HG03575 (cell line): Measurements from ENCODE around the gene UBE2I.

Experiments used
- ATAC-seq: cut with Tn5 transposase; IDR thresholded peaks from one replicate; pipeline ENCODE4 v1.9.1; 2021; ENCODE audit not compliant: unreplicated experiment, insufficient number of reproducible peaks, low FRiP score; ENCODE audit errors: extremely low read depth

The UBE2I gene

GRCh38 chr16:1347286-1347855 lies 37.9 kb downstream of the UBE2I start:
- no peak for ATAC-seq

GRCh38 chr16:1347962-1348361 lies 38.5 kb downstream of the UBE2I start:
- no peak for ATAC-seq

GRCh38 chr16:1348441-1348840 lies 39.0 kb downstream of the UBE2I start:
- no peak for ATAC-seq

GRCh38 chr16:1348926-1349325 lies 39.5 kb downstream of the UBE2I start:
- no peak for ATAC-seq

GRCh38 chr16:1349351-1349750 lies 39.9 kb downstream of the UBE2I start:
- ATAC-seq = no peak

- ATAC-seq = no peak
These were observed 40.5 kb downstream of the UBE2I start for GRCh38 chr16:1349951-1350350.

- no peak for ATAC-seq
These were observed 41.3 kb downstream of the UBE2I start for GRCh38 chr16:1350691-1351090.

GRCh38 chr16:1351215-1351581 lies 41.8 kb downstream of the UBE2I start:
- no peak for ATAC-seq

GRCh38 chr16:1351582-1352362 lies 42.3 kb downstream of the UBE2I start, which contains the start of the genes GNPTG and TSR3:
Gene GNPTG, plus strand, starts transcription at chr16:1351931. Its CDS starts 35 bp downstream, at chr16:1351966.
Gene TSR3, minus strand, starts transcription at chr16:1351878. Its CDS starts 74 bp downstream, at chr16:1351804.
- no peak for ATAC-seq

GRCh38 chr16:1354815-1355540 lies 45.5 kb downstream of the UBE2I start:
- ATAC-seq = no peak

- no peak for ATAC-seq
These were observed 46.2 kb downstream of the UBE2I start for GRCh38 chr16:1355591-1355990.

- ATAC-seq = no peak
These were observed 46.8 kb downstream of the UBE2I start for GRCh38 chr16:1356061-1356900.

- ATAC-seq = no peak
These were observed 48.6 kb downstream of the UBE2I start for GRCh38 chr16:1357906-1358566.

- ATAC-seq = no peak
These were observed 52.4 kb downstream of the UBE2I start for GRCh38 chr16:1361685-1362360.

- no peak for ATAC-seq
These were observed 53.4 kb downstream of the UBE2I start for GRCh38 chr16:1362807-1363206.

- ATAC-seq = no peak
These were observed 54.1 kb downstream of the UBE2I start for GRCh38 chr16:1363501-1364041.

- ATAC-seq = no peak
These were observed 55.1 kb downstream of the UBE2I start for GRCh38 chr16:1364510-1364909.
